H9 (cell line): Measurements from ENCODE around the gene NEAT1. TPM values are rescaled to one million over a fixed set of nuclear protein-coding genes. Genes with fewer than 3 reads are reported as not detected.

Experiments
- DNase-seq: peaks from one replicate; pipeline ENCODE4 v3.0.0-alpha.2; 2017
- H2AFZ ChIP-seq: one replicate; pipeline ENCODE4 v1.6.1; 2013; ENCODE audit warnings: mild to moderate bottlenecking, low read length, control low read depth, moderate library complexity
- H2AK5ac ChIP-seq: 2 replicates; pipeline ENCODE4 v1.6.1; 2013; ENCODE audit warnings: low read length, control low read depth, mixed read lengths; ENCODE audit not compliant: insufficient read length
- H2BK120ac ChIP-seq: one replicate; pipeline ENCODE4 v1.6.1; 2013; ENCODE audit warnings: low read depth, mild to moderate bottlenecking, low read length, control low read depth, inconsistent platforms; ENCODE audit not compliant: poor library complexity, severe bottlenecking
- H2BK12ac ChIP-seq: 2 replicates; pipeline ENCODE4 v1.6.1; 2013; ENCODE audit warnings: low read length, control low read depth, mixed read lengths, low read depth; ENCODE audit not compliant: insufficient read length
- H2BK15ac ChIP-seq: 2 replicates; pipeline ENCODE4 v1.6.1; 2013; ENCODE audit warnings: low read depth, low read length, control low read depth
- H2BK20ac ChIP-seq: one replicate; pipeline ENCODE4 v1.6.1; 2013; ENCODE audit warnings: low read depth, mild to moderate bottlenecking, low read length, control low read depth, inconsistent platforms; ENCODE audit not compliant: poor library complexity, severe bottlenecking
- H2BK5ac ChIP-seq: 2 replicates; pipeline ENCODE4 v1.6.1; 2013; ENCODE audit warnings: low read length, control low read depth, mixed read lengths; ENCODE audit not compliant: insufficient read length
- H3K14ac ChIP-seq: 2 replicates; pipeline ENCODE4 v1.6.1; 2013; ENCODE audit warnings: low read length, control low read depth; ENCODE audit not compliant: insufficient read depth
- H3K18ac ChIP-seq: 2 replicates; pipeline ENCODE4 v1.6.1; 2013; ENCODE audit warnings: low read depth, mild to moderate bottlenecking, mixed read lengths, low read length, control low read depth; ENCODE audit not compliant: insufficient read length
- H3K23ac ChIP-seq: 2 replicates; pipeline ENCODE4 v1.6.1; 2013; ENCODE audit warnings: low read length, control low read depth, mixed read lengths, low read depth; ENCODE audit not compliant: insufficient read length
- H3K23me2 ChIP-seq: 2 replicates; pipeline ENCODE4 v1.6.1; 2013; ENCODE audit warnings: low read depth, mild to moderate bottlenecking, mixed read lengths, low read length, control low read depth; ENCODE audit not compliant: insufficient read length, poor library complexity, severe bottlenecking
- H3K27ac ChIP-seq: 2 replicates; pipeline ENCODE4 v1.5.1; 2013; ENCODE audit warnings: low read length, control low read depth, mixed read lengths, low read depth; ENCODE audit not compliant: insufficient read length
- H3K27me3 ChIP-seq: 2 replicates; pipeline ENCODE4 v1.6.1; 2013; ENCODE audit warnings: low read length, control low read depth, inconsistent platforms; ENCODE audit not compliant: insufficient read depth
- H3K4ac ChIP-seq: 2 replicates; pipeline ENCODE4 v1.6.1; 2013; ENCODE audit warnings: low read depth, mild to moderate bottlenecking, control low read depth, inconsistent platforms, low read length, moderate library complexity
- H3K4me1 ChIP-seq: 2 replicates; pipeline ENCODE4 v1.6.1; 2013; ENCODE audit warnings: low read length, control low read depth, inconsistent platforms; ENCODE audit not compliant: insufficient read depth
- H3K4me2 ChIP-seq: 2 replicates; pipeline ENCODE4 v1.6.1; 2013; ENCODE audit warnings: low read length, control low read depth, mixed read lengths; ENCODE audit not compliant: insufficient read length, insufficient read depth
- H3K56ac ChIP-seq: 2 replicates; pipeline ENCODE4 v1.6.1; 2013; ENCODE audit warnings: low read depth, mild to moderate bottlenecking, mixed read lengths, low read length, control low read depth; ENCODE audit not compliant: insufficient read length
- H3K79me1 ChIP-seq: 2 replicates; pipeline ENCODE4 v1.6.1; 2013; ENCODE audit warnings: low read depth, mild to moderate bottlenecking, moderate library complexity, low read length, control low read depth, inconsistent platforms; ENCODE audit not compliant: insufficient read depth, poor library complexity, severe bottlenecking
- H3K79me2 ChIP-seq: 2 replicates; pipeline ENCODE4 v1.6.1; 2013; ENCODE audit warnings: low read length, control low read depth, inconsistent platforms; ENCODE audit not compliant: insufficient read depth
- H3K9ac ChIP-seq: 2 replicates; pipeline ENCODE4 v1.6.1; 2013; ENCODE audit warnings: low read length, control low read depth, mixed read lengths; ENCODE audit not compliant: insufficient read length; ENCODE audit errors: extremely low read depth
- H3K9me3 ChIP-seq: one replicate; pipeline ENCODE4 v1.6.1; 2013; ENCODE audit warnings: low read depth, low read length, inconsistent platforms; ENCODE audit not compliant: control insufficient read depth
- H3T11ph ChIP-seq: one replicate; pipeline ENCODE4 v1.6.1; 2013; ENCODE audit warnings: mild to moderate bottlenecking, low read length, control low read depth, inconsistent platforms
- H4K20me1 ChIP-seq: one replicate; pipeline ENCODE4 v1.6.1; 2013; ENCODE audit not compliant: control insufficient read depth, insufficient read length, insufficient read depth
- H4K5ac ChIP-seq: 2 replicates; pipeline ENCODE4 v1.6.1; 2013; ENCODE audit warnings: low read depth, mild to moderate bottlenecking, mixed read lengths, low read length, control low read depth; ENCODE audit not compliant: insufficient read length
- H4K8ac ChIP-seq: replicated peaks from 2 replicates; pipeline ENCODE4 v1.6.1; 2013; ENCODE audit warnings: low read length, control low read depth, mixed read lengths, low read depth; ENCODE audit not compliant: insufficient read length
- H4K91ac ChIP-seq: 2 replicates; pipeline ENCODE4 v1.6.1; 2013; ENCODE audit warnings: low read depth, mild to moderate bottlenecking, moderate library complexity, mixed read lengths, low read length, control low read depth; ENCODE audit not compliant: insufficient read length
- H3K27ac Mint-ChIP-seq, 3 experiments: 2 replicates in 2 of 3; 3 replicates in 1 of 3; pipeline ENCODE4 v1.8.0; 2020 to 2021; ENCODE audit warnings: mixed read lengths in 3 of 3, mild to moderate bottlenecking in 1 of 3, moderate library complexity in 1 of 3
- H3K27me3 Mint-ChIP-seq: 2 replicates; pipeline ENCODE4 v1.8.0; 2021; ENCODE audit warnings: low read depth, mild to moderate bottlenecking, moderate library complexity, mixed read lengths
- H3K36me3 Mint-ChIP-seq, 3 experiments: 2 replicates in 2 of 3; 3 replicates in 1 of 3; pipeline ENCODE4 v1.8.0; 2020 to 2021; ENCODE audit warnings: low read depth in 3 of 3, mixed read lengths in 3 of 3; ENCODE audit not compliant: insufficient read depth in 1 of 3
- H3K4me1 Mint-ChIP-seq, 2 experiments: 2 replicates each; pipeline ENCODE4 v1.8.0; 2020; ENCODE audit warnings: mixed read lengths in 2 of 2
- H3K4me3 Mint-ChIP-seq, 2 experiments: 2 replicates in 1 of 2; 3 replicates in 1 of 2; pipeline ENCODE4 v1.8.0; 2020 to 2021; ENCODE audit warnings: mild to moderate bottlenecking in 2 of 2, mixed read lengths in 2 of 2, moderate library complexity in 1 of 2
- H3K9me3 Mint-ChIP-seq, 2 experiments: 2 replicates in 1 of 2; 3 replicates in 1 of 2; pipeline ENCODE4 v1.8.0; 2020; ENCODE audit warnings: mild to moderate bottlenecking in 2 of 2, mixed read lengths in 2 of 2, moderate library complexity in 1 of 2
- CTCF ChIP-seq: fragments of 200-600 bp; sonication (generic); conservative IDR thresholded peaks from 3 replicates; pipeline ENCODE4 v1.8.0; 2021; ENCODE audit warnings: antibody characterized with exemption, mild to moderate bottlenecking
- WGBS: extraction: QIAGEN DNeasy Blood & Tissue Kit; methylation state at CpG from one replicate; pipeline ENCODE4 v1.1.7; 2013; ENCODE audit warnings: missing lambda C conversion rate, low lambda C conversion rate, mixed read lengths; ENCODE audit not compliant: insufficient read length; ENCODE audit errors: extremely low coverage; 5-methylcytosine and 5-hydroxymethylcytosine counted together
- total RNA-seq: library from RNA; stranded (reverse); gene quantifications from 2 replicates; pipeline ENCODE4 v1.2.1, GENCODE V29; 2021

Gene NEAT1
- total RNA-seq, 1 experiment from 2014 or later: 12.7 TPM

- H2AFZ ChIP-seq: no peak overlapping the region
- 0 out of 3 replicates have a peak, but pooled peaks have one; percentile 18 for TF ChIP-seq CTCF
- H3K56ac ChIP-seq: no peak overlapping the region
- H3K9ac ChIP-seq: no peak overlapping the region
- Mint-ChIP-seq H3K4me3 (peak overlapping the region in 1 of 2 experiments; percentile 42; a peak in 1 of 5 replicates), H3K9me3 (no peaks in the 10 kb centered on the region), H3K36me3 (peaks cover 0 to 8% (median 5%) of the 10 kb centered on the region in 3 experiments; a peak in 4 of 7 replicates), H3K4me1 (peaks cover 11 to 12% of the 10 kb centered on the region in 2 experiments), H3K27ac (peak overlapping the region in 1 of 3 experiments; percentile 44; a peak in 2 of 7 replicates), H3K27me3 (no peaks in the 10 kb centered on the region; the same call in 1 of the 2 replicates)
- H4K91ac ChIP-seq: no peak overlapping the region
- no peaks in the 10 kb centered on the region for H3K79me2 ChIP-seq
- H2BK5ac ChIP-seq: no peak overlapping the region
- H3K9me3 ChIP-seq: no peaks in the 10 kb centered on the region
- no peak for DNase-seq
- H2BK12ac ChIP-seq: no peak overlapping the region
- no peak overlapping the region for H2BK20ac ChIP-seq
- H3K23ac ChIP-seq: no peak overlapping the region
- H3K79me1 ChIP-seq: no peaks in the 10 kb centered on the region
- no peak overlapping the region for H3K4ac ChIP-seq
- no peak overlapping the region for H2AK5ac ChIP-seq
- no peak overlapping the region for H3K18ac ChIP-seq
- H3K14ac ChIP-seq: 0 out of 2 replicates have a peak overlapping the region, but pooled peaks have one; percentile 6
- H4K5ac ChIP-seq: no peak overlapping the region
- H2BK120ac ChIP-seq: no peak overlapping the region
- H2BK15ac ChIP-seq: no peak overlapping the region
- no peaks in the 10 kb centered on the region; the same call in 1 of the 2 replicates for H3K4me1 ChIP-seq
- no peaks in the 10 kb centered on the region for H3K27me3 ChIP-seq
- H4K20me1 ChIP-seq: peaks cover 2% of the 10 kb centered on the region
- H4K8ac ChIP-seq: no peak overlapping the region
- no peak overlapping the region for H3K4me2 ChIP-seq
- no peak overlapping the region for H3T11ph ChIP-seq
- WGBS: no CpG with 5 or more reads among the region's 9 CpGs
- no peak overlapping the region for H3K27ac ChIP-seq
- no peaks in the 10 kb centered on the region for H3K23me2 ChIP-seq
These were observed 31.6 kb upstream of the NEAT1 start for GRCh38 chr11:65390996-65391395.
